ENCODE measurements around the gene ERCC6L2.

DNA sequence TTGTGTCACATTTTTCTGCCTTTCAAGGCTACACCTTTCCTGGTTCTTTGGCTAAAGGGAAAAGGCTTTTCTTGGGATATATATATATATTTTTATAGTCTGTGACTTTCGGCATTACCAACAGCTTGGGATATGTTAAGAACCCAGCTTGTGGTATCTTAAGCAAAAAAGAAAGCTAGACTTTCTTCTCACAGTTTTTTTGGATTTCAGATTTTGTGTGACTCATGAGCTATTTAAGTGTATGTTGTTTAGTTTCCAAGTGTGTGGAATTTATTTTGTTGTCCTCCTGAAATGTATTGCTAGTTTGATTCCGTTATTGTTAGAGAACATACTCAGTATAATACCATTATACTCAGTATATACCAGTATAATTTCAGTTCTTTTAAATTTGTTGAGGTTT lies 64.8 kb downstream of the ERCC6L2 start:
- TF ChIP-seq, protein P1, sequence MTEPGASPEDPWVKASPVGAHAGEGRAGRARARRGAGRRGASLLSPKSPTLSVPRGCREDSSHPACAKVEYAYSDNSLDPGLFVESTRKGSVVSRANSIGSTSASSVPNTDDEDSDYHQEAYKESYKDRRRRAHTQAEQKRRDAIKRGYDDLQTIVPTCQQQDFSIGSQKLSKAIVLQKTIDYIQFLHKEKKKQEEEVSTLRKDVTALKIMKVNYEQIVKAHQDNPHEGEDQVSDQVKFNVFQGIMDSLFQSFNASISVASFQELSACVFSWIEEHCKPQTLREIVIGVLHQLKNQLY (CRISPR knock-in tag; conservative IDR thresholded peaks at IDR 0.05) = no peak
- TF ChIP-seq DPF2 (IDR thresholded peaks at IDR 0.05) (no peak), PHB2 (IDR thresholded peaks at IDR 0.05; ENCODE audit: low read depth) (no peak), EZH2 (IDR thresholded peaks at IDR 0.05; ENCODE audit: borderline replicate concordance, low read depth, low read length) (no peak), ESRRA (IDR thresholded peaks at IDR 0.05; ENCODE audit: borderline replicate concordance, low read depth) (no peak), RBBP5 (IDR thresholded peaks at IDR 0.05; ENCODE audit: borderline replicate concordance, insufficient read depth, low read length, poor library complexity, severe bottlenecking) (no peak), ZNF324 (CRISPR knock-in tag; IDR thresholded peaks at IDR 0.05) (no peak), FOXM1 (IDR thresholded peaks at IDR 0.05; ENCODE audit: low read depth) (no peak), FOXM1 (CRISPR knock-in tag; IDR thresholded peaks at IDR 0.05; ENCODE audit: low read depth) (no peak), RBM22 (IDR thresholded peaks at IDR 0.05; ENCODE audit: low read depth, low read length, poor library complexity, severe bottlenecking) (no peak), MEIS2 (IDR thresholded peaks at IDR 0.05; ENCODE audit: partially characterized antibody) (no peak)
- TF ChIP-seq, protein P2, sequence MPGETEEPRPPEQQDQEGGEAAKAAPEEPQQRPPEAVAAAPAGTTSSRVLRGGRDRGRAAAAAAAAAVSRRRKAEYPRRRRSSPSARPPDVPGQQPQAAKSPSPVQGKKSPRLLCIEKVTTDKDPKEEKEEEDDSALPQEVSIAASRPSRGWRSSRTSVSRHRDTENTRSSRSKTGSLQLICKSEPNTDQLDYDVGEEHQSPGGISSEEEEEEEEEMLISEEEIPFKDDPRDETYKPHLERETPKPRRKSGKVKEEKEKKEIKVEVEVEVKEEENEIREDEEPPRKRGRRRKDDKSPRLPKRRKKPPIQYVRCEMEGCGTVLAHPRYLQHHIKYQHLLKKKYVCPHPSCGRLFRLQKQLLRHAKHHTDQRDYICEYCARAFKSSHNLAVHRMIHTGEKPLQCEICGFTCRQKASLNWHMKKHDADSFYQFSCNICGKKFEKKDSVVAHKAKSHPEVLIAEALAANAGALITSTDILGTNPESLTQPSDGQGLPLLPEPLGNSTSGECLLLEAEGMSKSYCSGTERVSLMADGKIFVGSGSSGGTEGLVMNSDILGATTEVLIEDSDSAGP (CRISPR knock-in tag; IDR thresholded peaks at IDR 0.05) = no peak
- TF ChIP-seq, protein P3, sequence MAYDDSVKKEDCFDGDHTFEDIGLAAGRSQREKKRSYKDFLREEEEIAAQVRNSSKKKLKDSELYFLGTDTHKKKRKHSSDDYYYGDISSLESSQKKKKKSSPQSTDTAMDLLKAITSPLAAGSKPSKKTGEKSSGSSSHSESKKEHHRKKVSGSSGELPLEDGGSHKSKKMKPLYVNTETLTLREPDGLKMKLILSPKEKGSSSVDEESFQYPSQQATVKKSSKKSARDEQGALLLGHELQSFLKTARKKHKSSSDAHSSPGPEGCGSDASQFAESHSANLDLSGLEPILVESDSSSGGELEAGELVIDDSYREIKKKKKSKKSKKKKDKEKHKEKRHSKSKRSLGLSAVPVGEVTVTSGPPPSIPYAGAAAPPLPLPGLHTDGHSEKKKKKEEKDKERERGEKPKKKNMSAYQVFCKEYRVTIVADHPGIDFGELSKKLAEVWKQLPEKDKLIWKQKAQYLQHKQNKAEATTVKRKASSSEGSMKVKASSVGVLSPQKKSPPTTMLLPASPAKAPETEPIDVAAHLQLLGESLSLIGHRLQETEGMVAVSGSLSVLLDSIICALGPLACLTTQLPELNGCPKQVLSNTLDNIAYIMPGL (CRISPR knock-in tag; IDR thresholded peaks at IDR 0.05) = no peak

All from K562 (cell line).